Measurements from ENCODE around the gene SNRPD1.

DNA sequence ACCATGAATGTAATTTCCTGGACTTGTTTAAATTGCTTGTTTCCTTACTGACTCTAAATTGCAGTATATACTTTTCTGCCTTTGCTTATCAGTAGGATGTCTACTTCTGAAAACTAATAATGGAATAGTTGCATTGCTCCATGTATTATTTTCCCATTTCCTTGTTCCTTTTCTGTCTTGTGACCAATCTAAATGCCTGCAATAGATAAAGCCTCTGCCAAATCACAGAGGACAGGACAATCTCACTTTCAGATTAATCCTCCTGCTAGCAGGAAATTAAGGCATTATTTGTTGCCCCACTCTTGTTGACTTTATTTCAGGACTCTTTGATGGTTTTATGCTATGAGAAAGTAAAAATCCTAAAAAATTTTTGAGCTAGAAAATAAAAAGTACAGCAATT lies 6.9 kb upstream of the SNRPD1 start:
- TF ChIP-seq POLR2A (IDR thresholded peaks at IDR 0.05; ENCODE audit: low read length) (no peak), GATA1 (IDR thresholded peaks at IDR 0.05; ENCODE audit: low read depth, low read length) (no peak)
